Measurements from ENCODE around the gene CDC42BPA. TPM values are rescaled to one million over a fixed set of nuclear protein-coding genes. Genes with fewer than 3 reads are reported as not detected.

CDC42BPA gene
- total and polyA plus RNA-seq, 2 of the 13 experiments (the other 11 are each of a cell fraction or from before 2014, with no cell fraction given): 6.5 to 16.0 TPM

GRCh38 chr1:226985839-226986463 is 332.3 kb downstream of the CDC42BPA start:
- BruUV-seq (replicated peaks): no TSS peak
- ChIA-PET CTCF (ENCODE audit: low intra/inter-chr PET ratio, low total read pairs) (no interaction called here), POLR2A (no interaction called here)
- FAIRE-seq (no peak), DNase-seq (ENCODE audit: low spot score) (no peak), ATAC-seq (no peak)
- no peak overlapping the region for H3K4me2 ChIP-seq (ENCODE audit: low read depth, low read length)
- H3K9ac ChIP-seq (ENCODE audit: insufficient read depth, low read depth, low read length): no peak overlapping the region
- H4K20me1 ChIP-seq (ENCODE audit: insufficient read depth, low read length): no peaks in the 10 kb centered on the region
- H3K4me1 ChIP-seq (ENCODE audit: insufficient read depth, low read length): peaks cover 33% of the 10 kb centered on the region
- WGBS (ENCODE audit: low lambda C conversion rate): 96% methylated on average over 21 of the region's 25 CpGs
- no peak overlapping the region for H3K4me3 ChIP-seq (replicated peaks in 1 of 3; ENCODE audit: insufficient read depth in 1 of 3, low read depth in 2 of 3, low read length in 3 of 3)
- H3K36me3 ChIP-seq (replicated peaks in 1 of 2; ENCODE audit: control insufficient read depth in 1 of 2, insufficient read depth in 2 of 2, low read length in 2 of 2): peaks cover 23 to 52% of the 10 kb centered on the region in 2 experiments; a peak in 4 of 5 replicates
- H3K9me3 ChIP-seq (ENCODE audit: low read length): no peaks in the 10 kb centered on the region
- no peaks in the 10 kb centered on the region for H3K79me2 ChIP-seq (ENCODE audit: insufficient read depth, low read length)
- H3K27me3 ChIP-seq (ENCODE audit: control insufficient read depth in 1 of 2, insufficient read depth in 2 of 2, low read length in 2 of 2): no peaks in the 10 kb centered on the region
- in situ Hi-C loops (cut with HindIII; ENCODE audit: extremely low pct_ligation_motif_present, low pct_unique_long_range_greater_than_20kb): no loop called here
- H3K27ac ChIP-seq (ENCODE audit: extremely low read length, insufficient read depth, low read length): no peak overlapping the region
- peak; percentile 60 for TF ChIP-seq RBM22 (optimal IDR thresholded peaks at IDR 0.05; ENCODE audit: low read length)
- TF ChIP-seq ZBTB33 (CRISPR knock-in tag; IDR thresholded peaks at IDR 0.05): peak; percentile 89
- no peak for TF ChIP-seq HDAC2 (CRISPR knock-in tag; IDR thresholded peaks at IDR 0.05)
- TF ChIP-seq DBP (CRISPR knock-in tag; IDR thresholded peaks at IDR 0.05; ENCODE audit: not compliant biosample characterization): no peak
- TF ChIP-seq ZBTB38 (CRISPR knock-in tag; IDR thresholded peaks at IDR 0.05): 0 out of 2 replicates have a peak, but pooled peaks have one; percentile 15
- peak; percentile 39 for TF ChIP-seq AGO2 (optimal IDR thresholded peaks at IDR 0.05; ENCODE audit: low read depth, low read length)
- H2AFZ ChIP-seq (ENCODE audit: low read length): no peak overlapping the region
- intact Hi-C loops (cut with micrococcal nuclease; ENCODE audit: unreplicated experiment): no loop called here
